ENCODE measurements around the gene MAGI2. TPM values are rescaled to one million over a fixed set of nuclear protein-coding genes. Genes with fewer than 3 reads are reported as not detected.

MAGI2 gene
- total RNA-seq, 6 experiments from 2014 or later, result 1.2 to 4.0 (median 2.4) TPM

DNA sequence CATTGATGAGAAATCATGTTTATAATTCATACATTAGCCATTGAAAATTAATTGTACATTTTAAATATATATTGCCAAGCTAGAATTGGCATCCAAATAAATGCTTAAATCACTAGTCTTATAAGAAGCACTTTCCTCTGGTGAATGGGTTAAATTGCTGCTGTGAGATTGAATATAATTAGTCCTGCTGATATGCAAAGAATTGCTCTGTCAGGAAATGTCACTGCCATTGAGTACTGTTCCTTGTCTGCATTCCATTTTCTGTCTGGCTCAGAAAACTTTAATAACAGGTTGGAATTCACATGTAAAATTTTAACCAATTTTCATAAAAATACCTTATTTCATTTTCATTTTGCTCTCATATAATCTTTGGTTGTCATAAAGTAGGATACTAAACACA is 589.1 kb downstream of the MAGI2 start:
- Histone ChIP-seq H3K9me3 (no peaks in the 10 kb centered on the region), H3K27me3 (no peaks in the 10 kb centered on the region), H3K4me3 (no peak overlapping the region), H3K27ac (no peak overlapping the region), H3K36me3 (no peaks in the 10 kb centered on the region), H3K4me1 (no peaks in the 10 kb centered on the region)
- intact Hi-C loops (cut with DNase I), result no loop called here
- no peak for ATAC-seq
- no peak for DNase-seq
- TF ChIP-seq, protein P1, sequence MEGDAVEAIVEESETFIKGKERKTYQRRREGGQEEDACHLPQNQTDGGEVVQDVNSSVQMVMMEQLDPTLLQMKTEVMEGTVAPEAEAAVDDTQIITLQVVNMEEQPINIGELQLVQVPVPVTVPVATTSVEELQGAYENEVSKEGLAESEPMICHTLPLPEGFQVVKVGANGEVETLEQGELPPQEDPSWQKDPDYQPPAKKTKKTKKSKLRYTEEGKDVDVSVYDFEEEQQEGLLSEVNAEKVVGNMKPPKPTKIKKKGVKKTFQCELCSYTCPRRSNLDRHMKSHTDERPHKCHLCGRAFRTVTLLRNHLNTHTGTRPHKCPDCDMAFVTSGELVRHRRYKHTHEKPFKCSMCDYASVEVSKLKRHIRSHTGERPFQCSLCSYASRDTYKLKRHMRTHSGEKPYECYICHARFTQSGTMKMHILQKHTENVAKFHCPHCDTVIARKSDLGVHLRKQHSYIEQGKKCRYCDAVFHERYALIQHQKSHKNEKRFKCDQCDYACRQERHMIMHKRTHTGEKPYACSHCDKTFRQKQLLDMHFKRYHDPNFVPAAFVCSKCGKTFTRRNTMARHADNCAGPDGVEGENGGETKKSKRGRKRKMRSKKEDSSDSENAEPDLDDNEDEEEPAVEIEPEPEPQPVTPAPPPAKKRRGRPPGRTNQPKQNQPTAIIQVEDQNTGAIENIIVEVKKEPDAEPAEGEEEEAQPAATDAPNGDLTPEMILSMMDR (IDR thresholded peaks at IDR 0.05), result no peak
- no peak for TF ChIP-seq POLR2A (IDR thresholded peaks at IDR 0.05)

DNA sequence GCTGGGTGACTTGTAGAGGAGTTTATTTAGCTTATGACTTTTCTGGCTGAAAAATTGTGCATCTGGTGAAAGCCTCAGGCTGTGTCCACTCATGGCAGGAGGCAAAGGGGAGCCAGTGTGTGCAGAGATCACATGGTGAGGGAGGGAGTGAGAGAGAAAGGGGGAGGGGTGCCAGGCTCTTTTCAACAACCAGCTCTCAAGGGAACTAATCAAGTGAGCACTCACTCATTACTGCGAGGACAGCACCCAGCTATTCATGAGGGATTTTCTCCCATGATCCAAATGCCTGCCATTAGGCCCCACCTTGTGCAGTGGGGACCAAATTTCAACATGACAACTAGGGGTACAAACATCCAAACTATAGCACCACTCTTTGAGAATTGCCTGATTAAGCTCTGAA is 590.2 kb downstream of the MAGI2 start:
- Histone ChIP-seq H3K36me3 (no peaks in the 10 kb centered on the region), H3K9me3 (no peaks in the 10 kb centered on the region), H3K4me1 (no peaks in the 10 kb centered on the region), H3K27me3 (no peaks in the 10 kb centered on the region), H3K4me3 (no peak overlapping the region), H3K27ac (no peak overlapping the region)
- TF ChIP-seq POLR2A (IDR thresholded peaks at IDR 0.05), result no peak
- TF ChIP-seq, protein P1 (IDR thresholded peaks at IDR 0.05), result no peak
- no peak for ATAC-seq
- no peak for DNase-seq
- WGBS (ENCODE audit: insufficient coverage, low coverage, low lambda C conversion rate, missing lambda C conversion rate), result 80% methylated on average over 1 of the region's 1 CpG
- intact Hi-C loops (cut with DNase I), result no loop called here

DNA sequence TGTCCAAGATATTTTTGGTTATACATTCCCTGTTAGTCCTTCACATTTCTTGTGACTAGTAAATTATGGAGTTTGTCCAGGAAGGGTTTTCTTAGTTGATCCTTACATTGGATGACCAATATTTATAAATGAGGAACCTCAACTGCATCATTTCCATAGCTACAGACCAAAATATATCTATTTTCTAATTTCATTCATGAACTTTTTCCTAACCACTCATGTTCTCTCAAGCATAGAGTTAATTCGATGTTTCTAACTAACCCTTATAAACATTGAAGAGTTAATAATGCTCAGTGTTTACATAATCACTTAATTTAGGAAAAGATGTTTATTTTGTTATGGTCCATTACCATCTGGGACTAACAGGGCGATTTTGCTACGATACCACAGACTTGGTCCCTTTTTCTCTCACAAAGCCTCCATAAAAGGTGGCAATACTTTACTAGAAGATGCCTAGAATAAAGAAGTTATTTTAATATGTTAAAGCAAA is 591.0 kb downstream of the MAGI2 start:
- intact Hi-C loops (cut with DNase I), result no loop called here
- DNase-seq (no peak), ATAC-seq (no peak)
- no peak overlapping the region for H3K4me3 ChIP-seq
- no peak for TF ChIP-seq POLR2A (IDR thresholded peaks at IDR 0.05)
- TF ChIP-seq, protein P1 (IDR thresholded peaks at IDR 0.05), result no peak
- no peaks in the 10 kb centered on the region for H3K27me3 ChIP-seq
- 65% methylated on average over 3 of the region's 3 CpGs for WGBS (ENCODE audit: insufficient coverage, low coverage, low lambda C conversion rate, missing lambda C conversion rate)
- no peak overlapping the region for H3K27ac ChIP-seq
- H3K4me1 ChIP-seq, result no peaks in the 10 kb centered on the region
- no peaks in the 10 kb centered on the region for H3K9me3 ChIP-seq
- no peaks in the 10 kb centered on the region for H3K36me3 ChIP-seq

DNA sequence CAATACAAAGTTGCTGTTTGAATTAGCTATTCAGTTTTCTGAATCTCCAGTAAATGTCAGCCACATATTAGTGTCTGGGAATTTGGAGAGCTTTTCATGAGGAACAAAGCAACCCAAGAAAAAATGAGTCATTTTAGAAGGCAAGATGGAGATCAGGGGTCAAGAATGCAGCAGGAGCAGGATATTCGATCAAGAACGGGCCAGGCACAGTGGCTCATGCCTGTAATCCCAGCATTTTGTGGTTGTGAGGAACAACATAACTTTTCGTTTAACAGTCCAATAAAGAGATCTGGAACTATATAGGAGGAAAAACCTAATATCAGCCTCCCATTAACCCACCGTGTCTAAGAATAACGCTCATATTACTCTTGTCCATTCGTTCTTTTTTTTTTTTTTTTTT is 600.5 kb downstream of the MAGI2 start:
- Histone ChIP-seq H3K27ac (no peak overlapping the region), H3K4me3 (no peak overlapping the region), H3K27me3 (no peaks in the 10 kb centered on the region), H3K9me3 (no peaks in the 10 kb centered on the region), H3K36me3 (no peaks in the 10 kb centered on the region), H3K4me1 (no peaks in the 10 kb centered on the region)
- intact Hi-C loops (cut with DNase I), result no loop called here
- 86% methylated on average over 2 of the region's 6 CpGs for WGBS (ENCODE audit: insufficient coverage, low coverage, low lambda C conversion rate, missing lambda C conversion rate)
- TF ChIP-seq, protein P1 (IDR thresholded peaks at IDR 0.05), result no peak
- TF ChIP-seq POLR2A (IDR thresholded peaks at IDR 0.05), result no peak
- no peak for DNase-seq
- ATAC-seq, result no peak
